Parathyroid adenoma (tissue), 2 donors: ENCODE measurements around the gene JUP.
"Not testable (repeated sequence)": the region's sequence is repeated elsewhere in the genome, so short reads cannot be mapped to it uniquely, and the experiment has no call there.

ENCODE experiments used
- H2AFZ ChIP-seq: fragments of 300-600 bp; sonication (generic); one replicate; pipeline ENCODE4 v1.7.0; 2017; ENCODE audit warnings: antibody characterized with exemption, mild to moderate bottlenecking
- H3K27ac ChIP-seq: fragments of 300-600 bp; sonication (generic); one replicate; pipeline ENCODE4 v1.7.0; 2017
- H3K27me3 ChIP-seq: fragments of 300-600 bp; sonication (generic); one replicate; pipeline ENCODE4 v1.7.0; 2017; ENCODE audit warnings: low read length; ENCODE audit not compliant: control insufficient read depth, insufficient read depth
- H3K36me3 ChIP-seq: fragments of 300-600 bp; sonication (generic); one replicate; pipeline ENCODE4 v1.7.0; 2017; ENCODE audit warnings: low read length; ENCODE audit not compliant: control insufficient read depth, insufficient read depth
- H3K4me1 ChIP-seq: fragments of 300-600 bp; sonication (generic); one replicate; pipeline ENCODE4 v1.7.0; 2017; ENCODE audit warnings: control low read depth
- H3K4me2 ChIP-seq: fragments of 300-600 bp; sonication (generic); one replicate; pipeline ENCODE4 v1.7.0; 2017; ENCODE audit warnings: low read length
- H3K4me3 ChIP-seq: fragments of 300-600 bp; sonication (generic); one replicate; pipeline ENCODE4 v1.7.0; 2017; ENCODE audit warnings: low read depth, low read length
- H3K79me2 ChIP-seq: fragments of 300-600 bp; sonication (generic); one replicate; pipeline ENCODE4 v1.7.0; 2017; ENCODE audit warnings: control low read depth
- H3K9ac ChIP-seq: fragments of 300-600 bp; sonication (generic); one replicate; pipeline ENCODE4 v1.7.0; 2017; ENCODE audit warnings: mild to moderate bottlenecking
- H3K9me3 ChIP-seq: fragments of 300-600 bp; sonication (generic); one replicate; pipeline ENCODE4 v1.7.0; 2017; ENCODE audit warnings: low read length; ENCODE audit not compliant: control insufficient read depth
- TF ChIP-seq, protein P1 (sequence below): fragments of 300-600 bp; sonication (generic); IDR thresholded peaks from one replicate; pipeline ENCODE4 v1.7.0; 2017; ENCODE audit warnings: antibody characterized with exemption, mild to moderate bottlenecking
- donor health status: primary hyperparathyroidism.

Gene JUP

DNA sequence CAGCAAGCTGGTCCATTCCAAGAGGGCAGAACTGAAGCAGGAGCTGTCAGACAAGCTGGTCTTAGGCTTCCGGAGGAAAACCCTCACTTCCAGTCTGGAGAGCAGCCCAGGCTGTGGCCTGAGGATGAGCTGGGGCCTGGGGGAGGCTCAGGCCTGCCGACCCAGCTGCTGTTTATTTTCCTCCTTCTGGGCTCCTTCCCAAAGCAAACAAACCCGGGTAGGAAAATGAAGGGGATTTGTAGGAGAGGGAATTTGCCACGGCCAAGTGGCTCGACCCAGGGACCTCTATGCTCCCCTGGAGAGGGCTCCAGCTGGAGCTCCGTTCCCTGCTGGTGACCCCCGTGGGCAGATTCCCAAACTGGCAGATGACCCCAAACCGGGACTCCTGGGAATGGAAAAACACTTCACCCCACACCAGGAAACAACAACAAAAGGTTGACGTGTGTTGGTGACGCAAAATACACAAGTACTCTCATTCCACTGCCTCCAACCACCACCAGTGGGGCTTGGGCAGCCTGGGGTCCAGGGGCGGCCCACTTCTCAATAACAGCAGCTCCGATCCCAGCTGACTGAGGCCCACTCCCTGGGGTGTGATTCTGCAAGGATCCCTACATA, 8.8 kb downstream of the JUP start:
- no peak overlapping the region for H3K9ac ChIP-seq
- H3K79me2 ChIP-seq: peaks cover 33% of the 10 kb centered on the region
- peaks cover 3% of the 10 kb centered on the region for H3K4me1 ChIP-seq
- TF ChIP-seq, protein P1, sequence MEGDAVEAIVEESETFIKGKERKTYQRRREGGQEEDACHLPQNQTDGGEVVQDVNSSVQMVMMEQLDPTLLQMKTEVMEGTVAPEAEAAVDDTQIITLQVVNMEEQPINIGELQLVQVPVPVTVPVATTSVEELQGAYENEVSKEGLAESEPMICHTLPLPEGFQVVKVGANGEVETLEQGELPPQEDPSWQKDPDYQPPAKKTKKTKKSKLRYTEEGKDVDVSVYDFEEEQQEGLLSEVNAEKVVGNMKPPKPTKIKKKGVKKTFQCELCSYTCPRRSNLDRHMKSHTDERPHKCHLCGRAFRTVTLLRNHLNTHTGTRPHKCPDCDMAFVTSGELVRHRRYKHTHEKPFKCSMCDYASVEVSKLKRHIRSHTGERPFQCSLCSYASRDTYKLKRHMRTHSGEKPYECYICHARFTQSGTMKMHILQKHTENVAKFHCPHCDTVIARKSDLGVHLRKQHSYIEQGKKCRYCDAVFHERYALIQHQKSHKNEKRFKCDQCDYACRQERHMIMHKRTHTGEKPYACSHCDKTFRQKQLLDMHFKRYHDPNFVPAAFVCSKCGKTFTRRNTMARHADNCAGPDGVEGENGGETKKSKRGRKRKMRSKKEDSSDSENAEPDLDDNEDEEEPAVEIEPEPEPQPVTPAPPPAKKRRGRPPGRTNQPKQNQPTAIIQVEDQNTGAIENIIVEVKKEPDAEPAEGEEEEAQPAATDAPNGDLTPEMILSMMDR: no peak
- H3K4me2 ChIP-seq: no peak overlapping the region
- no peak overlapping the region for H3K4me3 ChIP-seq
- no peaks in the 10 kb centered on the region for H3K36me3 ChIP-seq
- no peaks in the 10 kb centered on the region for H3K27me3 ChIP-seq
- H2AFZ ChIP-seq: no peak overlapping the region
- no peaks in the 10 kb centered on the region for H3K9me3 ChIP-seq
- H3K27ac ChIP-seq: peak overlapping the region; percentile 75

DNA sequence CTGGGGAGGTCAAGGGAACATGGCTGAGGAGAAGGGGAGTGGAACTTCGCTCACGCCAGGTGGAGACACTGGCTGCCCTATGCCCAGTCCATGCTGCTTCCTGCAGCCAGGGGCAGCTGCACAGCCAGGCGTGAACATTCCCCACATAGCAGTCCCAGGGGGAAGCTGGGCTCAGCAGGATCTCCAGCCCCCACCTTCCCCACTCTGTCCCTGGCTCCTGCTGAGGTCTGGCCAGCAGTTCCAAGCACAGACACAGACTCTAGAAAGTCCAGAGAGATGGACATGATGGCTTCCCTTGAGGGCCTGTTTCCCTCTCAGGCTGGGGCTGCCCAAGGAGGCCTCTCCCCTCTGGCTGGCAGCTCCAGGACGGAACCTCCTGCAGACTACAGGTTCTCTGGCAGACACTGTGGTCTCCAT, 9.3 kb downstream of the JUP start:
- Histone ChIP-seq H3K4me3 (no peak overlapping the region), H3K9ac (no peak overlapping the region), H3K27me3 (no peaks in the 10 kb centered on the region), H3K36me3 (no peaks in the 10 kb centered on the region), H3K27ac (peak overlapping the region; percentile 75), H2AFZ (no peak overlapping the region), H3K79me2 (peaks cover 31% of the 10 kb centered on the region), H3K4me2 (no peak overlapping the region), H3K9me3 (no peaks in the 10 kb centered on the region), H3K4me1 (peaks cover 7% of the 10 kb centered on the region)
- TF ChIP-seq, protein P1: no peak

DNA sequence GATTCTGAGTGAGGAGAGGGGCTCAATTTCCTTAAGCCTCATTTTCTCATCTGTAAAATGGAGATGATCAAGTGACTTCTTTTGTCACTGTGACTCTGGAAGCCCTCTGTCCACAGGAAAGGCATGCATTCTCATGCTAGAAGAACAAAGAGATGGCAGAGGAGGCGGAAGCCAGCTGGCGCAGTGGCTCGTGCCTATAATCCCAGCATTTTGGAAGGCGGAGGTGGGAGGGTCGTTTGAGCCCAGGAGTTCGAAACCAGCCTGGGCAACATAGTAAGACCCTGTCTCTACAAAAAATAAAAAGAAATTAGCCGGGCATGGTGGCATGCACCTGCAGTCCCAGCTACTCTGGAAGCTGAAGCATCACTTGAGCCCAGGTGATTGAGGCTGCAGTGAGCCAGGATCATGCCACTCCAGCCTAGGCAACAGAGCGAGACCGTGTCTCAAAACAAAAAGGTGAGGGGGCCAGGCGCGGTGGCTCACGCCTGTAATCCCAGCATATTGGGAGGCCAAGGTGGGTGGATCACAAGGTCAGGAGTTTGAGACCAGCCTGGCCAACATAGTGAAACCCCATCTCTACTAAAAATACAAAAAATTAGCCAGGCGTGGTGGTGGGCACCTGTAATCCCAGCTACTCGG, 10.1 kb downstream of the JUP start:
- H2AFZ ChIP-seq, H3K4me2 ChIP-seq, H3K4me1 ChIP-seq, H3K9me3 ChIP-seq, H3K27me3 ChIP-seq, H3K9ac ChIP-seq, H3K4me3 ChIP-seq, H3K27ac ChIP-seq, H3K36me3 ChIP-seq: not testable (repeated sequence)
- peaks cover 27% of the 10 kb centered on the region for H3K79me2 ChIP-seq

GRCh38 chr17:41775394-41776226, 10.9 kb downstream of the JUP start:
- no peak overlapping the region for H2AFZ ChIP-seq
- H3K36me3 ChIP-seq: no peaks in the 10 kb centered on the region
- peaks cover 7% of the 10 kb centered on the region for H3K4me1 ChIP-seq
- H3K9ac ChIP-seq: no peak overlapping the region
- TF ChIP-seq, protein P1: no peak
- no peak overlapping the region for H3K4me3 ChIP-seq
- H3K79me2 ChIP-seq: peaks cover 30% of the 10 kb centered on the region
- H3K4me2 ChIP-seq: no peak overlapping the region
- H3K27me3 ChIP-seq: no peaks in the 10 kb centered on the region
- no peak overlapping the region for H3K27ac ChIP-seq
- H3K9me3 ChIP-seq: no peaks in the 10 kb centered on the region

DNA sequence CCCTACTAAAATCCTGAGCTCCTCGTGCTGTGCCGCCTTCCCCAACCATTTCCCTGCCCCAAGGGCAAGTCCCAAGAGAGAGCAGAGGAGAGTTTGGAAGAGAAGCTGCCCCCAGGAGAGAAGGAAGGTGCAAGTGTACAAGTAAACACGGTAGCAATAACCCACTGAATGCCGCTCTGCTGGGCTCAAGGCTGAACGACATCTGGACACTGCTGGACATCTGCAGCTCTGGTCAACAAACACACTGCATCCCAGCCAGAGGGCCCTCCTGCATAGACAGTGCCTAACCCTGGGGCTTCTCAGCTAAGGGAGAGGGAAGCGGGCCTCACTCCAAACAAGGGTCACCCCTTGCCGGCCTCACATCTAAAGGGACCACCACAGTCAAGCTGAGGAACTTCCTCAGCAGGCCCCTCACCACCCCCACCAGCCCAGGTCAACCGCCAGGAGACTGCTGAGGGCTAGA, 12.7 kb downstream of the JUP start:
- TF ChIP-seq, protein P1: no peak

More for the DNA sequence above, 12.7 kb downstream of the JUP start:
- Histone ChIP-seq H3K36me3 (no peaks in the 10 kb centered on the region), H3K79me2 (peaks cover 27% of the 10 kb centered on the region), H2AFZ (no peak overlapping the region), H3K27ac (no peak overlapping the region), H3K27me3 (no peaks in the 10 kb centered on the region), H3K9me3 (no peaks in the 10 kb centered on the region), H3K4me1 (peaks cover 7% of the 10 kb centered on the region), H3K9ac (no peak overlapping the region), H3K4me3 (no peak overlapping the region), H3K4me2 (no peak overlapping the region)
